Thyroid gland (tissue), 4 donors: Measurements from ENCODE around the gene ART5. TPM values are rescaled to one million over a fixed set of nuclear protein-coding genes. Genes with fewer than 3 reads are reported as not detected.

Source experiments
- DNase-seq, 2 donors: peaks; one replicate each; pipeline ENCODE4 v3.0.0-alpha.2; 2019
- H3K27ac ChIP-seq, 3 donors: fragments of 200-600 bp; sonication (generic); 1 replicate in 2 of 3; 2 replicates in 1 of 3; pipeline ENCODE4 v1.5.1; 2016 to 2019; ENCODE audit warnings: mild to moderate bottlenecking in 1 of 3, moderate library complexity in 1 of 3
- H3K27me3 ChIP-seq: fragments of 200-600 bp; sonication (generic); one replicate; pipeline ENCODE4 v1.5.1; 2019
- H3K36me3 ChIP-seq, 2 donors: fragments of 200-600 bp; sonication (generic); one replicate each; pipeline ENCODE4 v1.5.1; 2016 to 2019
- H3K4me1 ChIP-seq, 2 donors: fragments of 200-600 bp; sonication (generic); one replicate each; pipeline ENCODE4 v1.5.1; 2017 to 2019
- H3K4me3 ChIP-seq, 3 donors: fragments of 200-600 bp; sonication (generic); replicated peaks in 1 of 3; 1 replicate in 2 of 3; 2 replicates in 1 of 3; pipeline ENCODE4 v1.5.1; 2016; ENCODE audit warnings: mild to moderate bottlenecking in 1 of 3
- H3K9me3 ChIP-seq: fragments of 200-600 bp; sonication (generic); one replicate; pipeline ENCODE4 v1.5.1; 2017
- CTCF ChIP-seq, 6 experiments: fragments of 200-600 bp in 3 of 6; fragments of 450-650 bp in 3 of 6; sonication (generic) in 3 of 6; IDR thresholded peaks; one replicate each; pipeline ENCODE4 v1.5.1; 2016 to 2019; ENCODE audit warnings: antibody characterized with exemption in 6 of 6, mild to moderate bottlenecking in 2 of 6, inconsistent platforms in 1 of 6, moderate library complexity in 1 of 6
- POLR2A ChIP-seq, 2 donors: fragments of 450-650 bp; IDR thresholded peaks; one replicate each; pipeline ENCODE4 v1.6.1; 2017; ENCODE audit warnings: antibody characterized with exemption in 2 of 2, mild to moderate bottlenecking in 2 of 2, moderate library complexity in 1 of 2
- WGBS, 2 donors: methylation state at CpG; one replicate each; pipeline ENCODE4 v1.1.5; 2017; 5-methylcytosine and 5-hydroxymethylcytosine counted together
- intact Hi-C: fragments of 100-400 bp; cut with DNase I; formaldehyde crosslinking; loops from one replicate; pipeline ENCODE4 v1.15.1; 2023
- total RNA-seq, 4 donors: library from RNA; depleted of rRNA; stranded (reverse); fragments of >200 nt; gene quantifications; one replicate each; pipeline ENCODE4 v1.2.3, GENCODE V29; 2016

Gene ART5
- total RNA-seq, 4 donors from 2014 or later, result 1.6 to 11.8 (median 2.7) TPM

- Histone ChIP-seq H3K9me3 (no peaks in the 10 kb centered on the region), H3K27ac (no peak overlapping the region), H3K36me3 (no peaks in the 10 kb centered on the region), H3K4me3 (no peak overlapping the region), H3K27me3 (no peaks in the 10 kb centered on the region), H3K4me1 (peaks cover 13% of the 10 kb centered on the region in 2 donors)
- TF ChIP-seq CTCF (IDR thresholded peaks at IDR 0.05) (no peak), POLR2A (IDR thresholded peaks at IDR 0.05) (no peak)
- intact Hi-C loops, result no loop called here
- no peak for DNase-seq
- 92 to 96% methylated on average over 4 to 10 of the region's 14 CpGs for WGBS, 2 donors
Measured at GRCh38 chr11:3639841-3640240, 2.0 kb downstream of the ART5 start.

GRCh38 chr11:3638513-3638912 lies 3.3 kb downstream of the ART5 start:
- no peak for TF ChIP-seq CTCF (IDR thresholded peaks at IDR 0.05)
- no peak for TF ChIP-seq POLR2A (IDR thresholded peaks at IDR 0.05)
- Histone ChIP-seq H3K4me1 (peaks cover 12 to 13% of the 10 kb centered on the region in 2 donors), H3K27ac (no peak overlapping the region), H3K9me3 (no peaks in the 10 kb centered on the region), H3K27me3 (no peaks in the 10 kb centered on the region), H3K36me3 (no peaks in the 10 kb centered on the region), H3K4me3 (no peak overlapping the region)
- 92 to 96% methylated on average over 5 of the region's 5 CpGs for WGBS, 2 donors
- DNase-seq, result no peak
- intact Hi-C loops, result no loop called here

- WGBS, 2 donors, result 80 to 82% methylated on average over 10 to 13 of the region's 13 CpGs
- Histone ChIP-seq H3K36me3 (no peaks in the 10 kb centered on the region), H3K9me3 (no peaks in the 10 kb centered on the region), H3K27ac (no peak overlapping the region), H3K4me1 (peaks cover 0 to 2% of the 10 kb centered on the region in 2 donors), H3K27me3 (no peaks in the 10 kb centered on the region), H3K4me3 (no peak overlapping the region)
- no peak for TF ChIP-seq POLR2A (IDR thresholded peaks at IDR 0.05)
- no peak for TF ChIP-seq CTCF (IDR thresholded peaks at IDR 0.05)
- DNase-seq, result no peak
- intact Hi-C loops, result no loop called here
Measured at GRCh38 chr11:3637201-3637600, 4.6 kb downstream of the ART5 start.

- Histone ChIP-seq H3K36me3 (no peaks in the 10 kb centered on the region), H3K27me3 (no peaks in the 10 kb centered on the region), H3K4me3 (no peak overlapping the region), H3K4me1 (no peaks in the 10 kb centered on the region), H3K9me3 (no peaks in the 10 kb centered on the region), H3K27ac (no peak overlapping the region)
- intact Hi-C loops, result no loop called here
- no peak for DNase-seq
- WGBS, 2 donors, result 94 to 96% methylated on average over 14 to 15 of the region's 15 CpGs
- no peak for TF ChIP-seq CTCF (IDR thresholded peaks at IDR 0.05)
- TF ChIP-seq POLR2A (IDR thresholded peaks at IDR 0.05), result no peak
Measured at GRCh38 chr11:3635641-3636375, 6.0 kb downstream of the ART5 start.

GRCh38 chr11:3632070-3632660 lies 9.6 kb downstream of the ART5 start:
- no peak overlapping the region for H3K4me3 ChIP-seq
- whole genome bisulfite sequencing, 2 donors, result 96 to 97% methylated on average over 5 of the region's 5 CpGs
- H3K4me1 ChIP-seq, result no peaks in the 10 kb centered on the region
- DNase-seq, result peak in 1 of 2 donors; percentile 18
- H3K9me3 ChIP-seq, result no peaks in the 10 kb centered on the region
- no peaks in the 10 kb centered on the region for H3K27me3 ChIP-seq
- H3K27ac ChIP-seq, result no peak overlapping the region
- TF ChIP-seq CTCF (IDR thresholded peaks at IDR 0.05), result no peak
- no peak for TF ChIP-seq POLR2A (IDR thresholded peaks at IDR 0.05)
- H3K36me3 ChIP-seq, result no peaks in the 10 kb centered on the region
- intact Hi-C loops, result no loop called here
